NCI-H1436 treated with DMSO at 0.1 percent for 48 hours (cell line): ENCODE results near the gene PITX2.
"Not testable (repeated sequence)": the region's sequence is repeated elsewhere in the genome, so short reads cannot be mapped to it uniquely, and the experiment has no call there.

Experiments
- DNase-seq: peaks from one replicate; lab custom pipeline; 2025; lab: John Stamatoyannopoulos, UW

PITX2 gene

DNA sequence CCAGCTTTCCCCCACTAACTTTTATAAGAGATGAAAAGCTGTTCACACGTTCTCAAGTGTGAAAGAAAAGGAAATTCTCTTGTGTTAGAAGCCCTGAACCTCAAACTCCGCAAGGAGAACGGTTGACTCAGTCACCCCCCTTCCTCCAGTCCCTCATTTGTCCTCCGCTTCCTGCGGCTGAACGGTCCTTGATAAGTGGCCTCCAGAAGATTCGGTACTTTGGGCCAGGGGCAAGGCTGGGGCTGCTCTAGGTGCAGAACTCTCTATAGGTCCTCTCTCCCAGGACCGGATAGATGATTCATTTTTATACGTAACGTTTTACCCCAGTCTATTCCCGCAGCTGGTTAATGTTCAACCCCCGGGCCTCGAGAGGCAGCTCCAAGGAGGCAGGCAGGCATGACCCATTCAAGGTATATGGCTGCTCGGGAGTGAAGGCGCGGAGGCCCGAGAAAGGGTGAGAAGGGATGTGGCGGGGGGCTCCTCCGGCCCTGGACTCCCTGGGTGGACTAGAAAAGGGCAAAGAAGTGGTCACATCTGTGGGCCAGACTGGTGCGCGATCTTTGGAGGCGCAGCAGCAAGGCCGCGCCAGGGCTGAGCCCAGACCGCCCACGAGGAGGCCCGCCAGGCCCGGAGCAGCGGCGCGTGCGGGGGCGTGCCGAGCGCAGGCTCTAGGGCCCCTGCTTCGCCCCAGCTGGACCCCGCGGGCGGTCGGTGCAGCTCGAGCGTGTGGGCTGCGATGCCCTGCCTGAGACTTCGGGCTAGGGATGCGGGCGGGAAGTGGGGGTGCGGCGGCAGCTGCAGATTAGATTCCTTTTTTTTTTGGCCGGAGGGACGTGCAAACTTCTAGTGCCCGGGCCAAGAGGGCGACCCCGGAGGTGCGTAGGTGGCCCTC lies 11.7 kb downstream of the PITX2 start:
- DNase-seq: no peak

DNA sequence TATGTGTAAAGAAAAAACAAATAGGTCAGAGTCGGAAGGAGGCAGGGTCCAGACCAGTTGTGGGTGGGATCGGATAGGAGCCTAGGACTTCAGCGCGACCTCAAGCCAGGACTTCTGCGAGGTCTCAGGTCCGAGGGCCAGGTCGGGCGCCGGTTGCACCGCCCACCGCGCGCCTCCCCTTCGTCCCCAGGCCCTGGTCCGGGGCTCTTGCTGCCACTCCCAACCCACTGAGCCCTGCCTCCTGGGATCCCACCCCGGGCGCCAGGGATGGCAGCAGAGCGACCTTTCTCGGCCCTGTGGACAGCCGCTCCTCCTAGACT lies 12.3 kb downstream of the PITX2 start:
- DNase-seq: no peak

DNA sequence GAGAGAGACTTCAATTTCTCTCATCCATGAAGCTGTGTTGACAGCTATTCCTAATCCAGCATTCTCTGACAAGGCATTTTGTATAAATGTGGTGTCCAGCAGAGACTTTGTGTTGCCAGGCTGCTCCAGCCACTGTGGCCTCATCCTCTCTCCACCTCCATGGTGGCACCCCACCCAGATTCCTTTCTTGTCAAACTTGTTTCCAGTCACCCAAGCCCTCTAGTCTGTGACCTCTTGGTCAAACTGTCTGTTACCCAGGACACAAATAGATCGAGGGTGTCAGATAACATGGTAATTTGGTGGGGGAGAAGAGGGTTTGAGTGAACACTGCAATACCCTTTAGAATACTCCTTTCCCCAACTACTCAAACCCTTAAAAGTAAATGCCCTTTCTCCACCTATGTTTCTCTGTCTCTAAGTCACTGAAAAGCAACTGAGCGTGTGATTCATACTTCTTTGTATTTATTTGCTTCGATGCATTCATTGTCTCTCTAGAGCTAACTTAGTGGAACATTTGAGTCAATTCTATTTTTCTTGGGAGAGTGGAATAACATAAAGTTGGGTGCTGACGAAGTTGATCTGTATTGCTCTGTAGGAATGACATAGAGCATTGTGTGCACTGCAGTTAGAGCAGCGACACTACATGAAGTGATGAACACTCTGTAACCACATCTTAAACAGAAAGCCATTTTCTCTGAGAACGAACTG lies 13.7 kb downstream of the PITX2 start:
- no peak for DNase-seq

DNA sequence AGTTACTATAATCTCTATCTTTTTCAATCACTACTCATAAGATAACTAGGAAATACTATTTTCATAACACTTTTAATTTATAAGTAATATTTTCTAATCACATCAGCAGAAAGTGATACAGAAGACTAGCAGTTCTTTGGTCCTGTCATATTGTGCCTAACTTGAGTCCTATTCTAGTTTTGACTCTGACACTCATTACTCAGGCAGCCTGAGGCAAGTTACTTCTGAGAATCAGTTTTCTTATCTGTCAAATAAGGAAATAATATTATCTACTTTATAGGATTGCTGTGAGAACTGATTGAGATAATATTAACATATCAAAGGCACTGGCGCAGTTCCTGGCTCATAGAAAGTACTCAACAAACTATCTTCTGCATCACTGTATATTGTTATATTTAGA lies 17.8 kb downstream of the PITX2 start:
- no peak for DNase-seq

DNA sequence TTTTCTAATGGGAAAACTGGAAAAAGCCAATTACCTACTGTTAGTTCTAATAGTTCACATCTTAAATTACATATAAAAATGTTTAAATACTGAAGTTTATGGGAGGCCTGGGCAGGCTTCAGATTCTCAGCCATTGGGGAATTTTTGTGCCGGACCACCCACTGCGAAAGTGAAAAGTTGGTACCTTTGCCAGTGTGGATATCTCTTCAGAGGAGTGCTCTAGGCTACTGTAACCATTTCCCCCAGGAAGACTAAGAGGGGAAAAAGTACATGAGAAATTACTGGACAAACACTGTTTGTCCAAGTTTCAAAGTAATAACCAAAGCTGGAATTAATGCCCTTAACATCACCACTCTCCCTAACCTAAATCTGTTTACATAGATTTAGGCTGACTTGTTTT lies 20.8 kb downstream of the PITX2 start:
- no peak for DNase-seq

DNA sequence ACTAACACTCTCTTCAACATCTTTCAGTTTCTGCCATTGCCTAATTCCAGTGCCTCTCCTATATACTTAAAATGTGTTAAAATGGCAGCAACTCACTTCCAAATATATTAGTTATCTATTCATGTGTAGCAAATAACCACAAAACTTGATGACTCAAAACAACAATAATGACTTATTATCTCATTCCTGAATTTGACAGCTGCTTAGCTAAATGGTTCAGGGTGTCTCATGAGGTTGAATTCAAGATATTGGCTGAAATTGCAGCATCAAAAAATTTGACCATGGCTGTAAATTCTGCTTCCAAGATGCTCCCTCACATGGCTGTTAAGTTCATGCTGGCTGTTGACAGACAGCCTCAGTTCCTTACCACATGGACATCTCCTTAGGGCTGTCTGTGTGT lies 25.3 kb downstream of the PITX2 start:
- DNase-seq: no peak

DNA sequence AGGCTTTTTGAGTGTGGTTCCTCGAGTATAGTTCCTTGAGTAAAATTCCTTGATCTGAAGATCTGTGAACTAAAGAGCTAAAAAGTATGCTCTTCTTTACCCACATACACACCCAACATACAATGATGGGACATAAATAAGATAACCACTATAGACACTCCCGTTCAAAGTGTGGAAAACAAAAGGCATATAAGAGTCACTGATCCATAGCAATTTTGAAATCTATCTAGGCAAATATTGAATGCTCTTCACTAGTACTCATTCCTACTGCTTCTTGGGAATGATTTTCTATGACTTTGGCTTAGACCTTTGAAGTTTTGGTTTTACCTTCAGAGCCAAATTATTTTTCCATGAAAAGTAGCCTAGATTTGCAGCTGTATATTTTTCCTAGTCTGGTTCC lies 26.4 kb downstream of the PITX2 start:
- DNase-seq: no peak

DNA sequence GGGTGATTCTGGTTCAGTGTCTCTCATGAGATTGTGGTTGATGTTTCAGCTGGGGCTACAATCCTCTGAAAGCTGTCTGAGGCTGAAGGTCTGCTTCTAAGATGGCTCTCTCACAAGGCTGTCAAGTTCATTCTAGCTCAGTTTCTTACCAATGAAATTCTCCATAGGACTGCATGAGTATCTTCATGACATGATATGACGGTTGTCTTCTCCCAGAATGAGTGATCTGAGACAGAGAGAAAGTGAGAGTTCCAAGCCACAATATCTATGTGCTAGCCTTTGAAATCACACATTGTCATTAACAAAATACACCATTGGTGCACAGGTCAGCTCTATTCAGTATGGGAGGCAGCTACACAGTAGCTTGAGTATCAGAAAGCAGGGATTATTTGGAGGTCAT lies 27.3 kb downstream of the PITX2 start:
- DNase-seq: no peak

DNA sequence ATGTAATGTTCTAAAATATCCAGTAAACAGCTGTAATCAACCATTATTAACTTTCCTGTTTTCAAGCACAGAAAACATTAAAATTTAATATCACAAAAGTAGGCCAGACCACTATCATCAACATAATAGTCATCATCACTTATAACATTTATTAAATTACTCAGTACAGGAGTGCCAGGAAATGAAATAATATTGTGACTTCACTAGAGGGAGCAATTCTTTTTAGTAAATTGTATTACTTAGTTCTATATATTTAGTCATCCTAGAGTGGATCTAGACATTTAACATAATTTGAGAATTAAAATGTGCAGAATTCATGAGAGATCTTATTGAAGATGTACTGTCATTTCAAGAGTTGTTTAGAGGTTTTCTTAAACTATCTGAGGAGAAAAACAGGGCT lies 33.6 kb downstream of the PITX2 start:
- DNase-seq: no peak

DNA sequence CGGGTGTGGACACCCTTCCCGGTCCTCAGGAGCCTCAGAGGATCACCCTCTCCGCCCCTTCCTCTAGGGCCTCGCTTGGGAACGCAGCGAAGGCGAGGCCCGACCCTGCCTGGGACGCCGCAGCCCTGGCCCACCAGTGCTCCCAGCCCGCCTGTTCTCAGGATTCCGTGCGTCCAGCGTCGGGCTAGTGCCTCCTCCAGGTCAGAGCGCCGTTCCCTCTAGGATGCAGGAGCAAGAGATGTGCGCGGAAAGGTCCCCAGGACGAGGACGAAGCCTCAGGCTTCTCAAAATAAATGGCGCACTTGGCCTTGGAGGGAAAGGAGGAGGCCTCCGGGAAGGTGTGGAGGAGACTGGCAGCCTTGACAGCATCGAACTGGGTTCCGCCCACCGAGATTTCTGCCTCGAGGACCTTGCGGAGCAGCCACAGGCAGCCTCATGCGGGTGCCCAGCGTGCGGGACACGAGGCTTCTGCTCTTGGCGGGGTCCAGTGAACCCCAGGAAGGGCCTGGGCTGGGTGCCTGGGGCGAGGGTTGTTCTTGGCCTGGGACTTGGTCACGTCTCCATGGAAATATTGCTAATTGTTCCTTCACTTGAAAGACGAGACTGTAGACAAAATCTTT lies 35.1 kb downstream of the PITX2 start:
- DNase-seq: no peak

DNA sequence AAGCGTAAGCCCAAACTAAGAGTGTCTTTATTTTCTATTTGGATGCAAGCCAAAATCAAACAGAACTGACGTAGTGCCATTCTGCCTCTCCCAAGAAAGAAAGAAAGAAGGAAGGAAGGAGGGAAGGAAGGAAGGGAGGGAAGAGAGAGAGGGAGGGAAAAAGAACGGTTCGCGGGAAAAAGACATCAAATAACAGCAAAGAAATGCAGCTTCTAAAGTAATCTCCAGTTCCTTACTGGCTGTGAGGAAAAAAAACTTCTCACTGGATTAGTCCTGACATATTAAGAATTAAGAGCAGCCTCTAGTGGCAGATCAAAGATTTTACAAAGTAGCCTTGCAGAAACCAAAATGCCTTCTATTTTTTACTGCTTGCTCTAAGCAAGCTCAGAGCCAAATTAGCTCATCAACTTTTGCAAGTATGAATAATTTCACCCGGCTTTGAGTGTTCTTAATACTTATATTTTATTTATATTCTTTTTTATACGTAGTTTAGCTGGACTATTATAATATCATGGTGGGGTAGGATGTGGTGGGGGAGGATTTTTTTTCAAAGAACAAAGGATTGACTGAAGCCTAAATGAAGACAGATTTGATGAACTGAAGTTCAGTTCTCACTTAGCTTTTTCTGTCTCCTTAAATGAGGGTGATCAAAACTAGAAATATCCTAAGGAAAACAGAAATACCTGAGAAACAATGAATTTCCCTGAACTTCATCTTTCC lies 36.6 kb downstream of the PITX2 start:
- DNase-seq: no peak

DNA sequence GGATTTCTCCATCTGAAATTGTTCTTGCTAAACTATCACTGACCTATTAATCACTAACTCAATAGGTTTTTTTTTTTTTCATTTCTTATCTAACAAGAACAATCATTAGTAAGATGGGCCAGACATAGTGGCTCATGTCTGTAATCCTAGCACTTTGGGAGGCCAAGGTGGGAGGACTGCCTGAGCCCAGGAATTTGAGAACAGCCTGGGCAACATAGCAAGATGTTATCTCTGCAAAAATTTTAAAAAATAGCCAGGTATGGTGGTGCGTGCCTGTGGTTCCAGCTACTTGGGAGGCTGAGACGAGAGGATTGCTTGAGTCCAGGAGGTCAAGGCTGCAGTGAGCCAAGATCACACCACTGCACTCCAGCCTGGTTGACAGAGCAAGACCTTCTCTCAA lies 46.2 kb downstream of the PITX2 start:
- DNase-seq: not testable (repeated sequence)
